Germinal center (tissue), 1 donor: ENCODE results near the gene RIIAD1.
A peak's percentile ranks its signal among the peaks of the same experiment; 100 is the strongest.
"Not testable (repeated sequence)": the region's sequence is repeated elsewhere in the genome, so short reads cannot be mapped to it uniquely, and the experiment has no call there.

ENCODE experiments used
- DNase-seq: peaks from one replicate; pipeline ENCODE4 v3.0.0; 2012; ENCODE audit warnings: mixed read lengths, low spot score

RIIAD1 gene

GRCh38 chr1:151711044-151711800 lies 10.1 kb upstream of the RIIAD1 start:
- no peak for DNase-seq

GRCh38 chr1:151711951-151712350 lies 9.4 kb upstream of the RIIAD1 start:
- no peak for DNase-seq

GRCh38 chr1:151713044-151713443 lies 8.3 kb upstream of the RIIAD1 start:
- DNase-seq: no peak

GRCh38 chr1:151713874-151714273 lies 7.4 kb upstream of the RIIAD1 start:
- DNase-seq: no peak

GRCh38 chr1:151714820-151715725 lies 6.2 kb upstream of the RIIAD1 start:
- no peak for DNase-seq

GRCh38 chr1:151715726-151716404 lies 5.5 kb upstream of the RIIAD1 start:
- DNase-seq: no peak

GRCh38 chr1:151716405-151716762 lies 4.9 kb upstream of the RIIAD1 start:
- no peak for DNase-seq

GRCh38 chr1:151716771-151717631 lies 4.3 kb upstream of the RIIAD1 start, which contains the start of gene CELF3:
Gene CELF3, minus strand, starts transcription at chr1:151716803. Its CDS starts 783 bp downstream, at chr1:151716020.
- peak; percentile 20 for DNase-seq

- no peak for DNase-seq
Measured at GRCh38 chr1:151718011-151718431, 3.3 kb upstream of the RIIAD1 start.

- no peak for DNase-seq
Measured at GRCh38 chr1:151718666-151719065, 2.7 kb upstream of the RIIAD1 start.

- no peak for DNase-seq
Measured at GRCh38 chr1:151720125-151720524, 1.2 kb upstream of the RIIAD1 start.

GRCh38 chr1:151720554-151720953 lies 768 bp upstream of the RIIAD1 start:
- no peak for DNase-seq

GRCh38 chr1:151721788-151722510 lies 627 bp downstream of the RIIAD1 start:
- DNase-seq: no peak

GRCh38 chr1:151723726-151724370 lies 2.5 kb downstream of the RIIAD1 start:
- no peak for DNase-seq

- no peak for DNase-seq
Measured at GRCh38 chr1:151728151-151729054, 7.1 kb downstream of the RIIAD1 start.

GRCh38 chr1:151729157-151729965 lies 8.0 kb downstream of the RIIAD1 start:
- no peak for DNase-seq

- no peak for DNase-seq
Measured at GRCh38 chr1:151729966-151730291, 8.6 kb downstream of the RIIAD1 start.

GRCh38 chr1:151733126-151733525 lies 11.8 kb downstream of the RIIAD1 start:
- no peak for DNase-seq

- DNase-seq: not testable (repeated sequence)
Measured at GRCh38 chr1:151733995-151734394, 12.7 kb downstream of the RIIAD1 start.
